GM12801 (cell line): ENCODE data around the gene CCDC116.

Experiments used
- CTCF ChIP-seq: IDR thresholded peaks from one replicate; pipeline ENCODE4 v1.5.1; 2011; ENCODE audit warnings: control low read depth; ENCODE audit not compliant: insufficient read length; ENCODE audit errors: extremely low read depth

Gene CCDC116

GRCh38 chr22:21683401-21683811, 50.8 kb downstream of the CCDC116 start:
- no peak for TF ChIP-seq CTCF

GRCh38 chr22:21684492-21685163, 52.1 kb downstream of the CCDC116 start:
- TF ChIP-seq CTCF: no peak

GRCh38 chr22:21685164-21685513, 52.6 kb downstream of the CCDC116 start:
- TF ChIP-seq CTCF: no peak

- TF ChIP-seq CTCF: no peak
Observed at GRCh38 chr22:21686193-21686608, 53.6 kb downstream of the CCDC116 start.
